Measurements from ENCODE around the gene MAT2A. TPM values are rescaled to one million over a fixed set of nuclear protein-coding genes. Genes with fewer than 3 reads are reported as not detected.

The MAT2A gene
- total RNA-seq, 1 experiment from 2014 or later = 444 TPM

DNA sequence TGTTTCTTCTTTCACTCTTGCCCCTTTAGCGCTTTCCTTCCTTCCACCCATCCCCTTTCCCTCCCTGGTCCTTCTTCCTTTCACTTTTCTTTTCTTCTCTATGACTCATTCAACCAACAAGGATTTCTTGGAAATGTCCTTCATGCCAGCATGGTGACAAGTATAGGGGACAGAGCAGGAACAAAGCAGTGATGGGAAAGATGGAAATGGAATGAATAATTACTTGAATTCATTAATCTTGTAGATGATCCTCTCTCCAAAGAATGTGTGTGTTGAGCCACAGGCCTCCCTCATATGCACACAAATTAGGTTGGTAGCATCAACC is 46.8 kb downstream of the MAT2A start:
- POLR2A ChIA-PET = interaction anchor here (0.8 to 1.2 kb wide), 3 partner anchors 24 to 171 kb away, joined by 3 to 4 read pairs (median 3); partner anchors contain the start of genes C2orf68 and GGCX
- peaks cover 0 to 4% of the 10 kb centered on the region in 2 experiments; a peak in 2 of 4 replicates for H3K36me3 ChIP-seq (ENCODE audit: control insufficient read depth in 1 of 2, insufficient read depth in 2 of 2, low read length in 2 of 2)
- H3K27me3 ChIP-seq (ENCODE audit: insufficient read depth, low read length) = no peaks in the 10 kb centered on the region
- BruUV-seq (replicated peaks) = no TSS peak
- H3K9ac ChIP-seq (ENCODE audit: low read length) = 0 out of 2 replicates have a peak overlapping the region, but pooled peaks have one; percentile 46
- DNase-seq (ENCODE audit: low read depth, low spot score) (no peak), ATAC-seq (peak; percentile 29; the same call in 1 of the 2 replicates)
- H2AFZ ChIP-seq (ENCODE audit: low read depth, low read length, poor library complexity, severe bottlenecking) = no peak overlapping the region
- H3K9me2 ChIP-seq (ENCODE audit: insufficient read depth) = no peaks in the 10 kb centered on the region
- H3K4me1 ChIP-seq (ENCODE audit: control insufficient read depth in 1 of 2, insufficient read depth in 2 of 2, low read length in 2 of 2) = peaks cover 20 to 23% of the 10 kb centered on the region in 2 experiments
- H3K79me2 ChIP-seq (ENCODE audit: insufficient read depth, low read length) = no peaks in the 10 kb centered on the region
- no peaks in the 10 kb centered on the region for H3K9me3 ChIP-seq (ENCODE audit: control insufficient read depth in 1 of 2, insufficient read depth in 1 of 2, low read depth in 1 of 2, low read length in 2 of 2)
- peak overlapping the region; percentile 78 for H3K4me2 ChIP-seq (ENCODE audit: low read length)
- peak; percentile 35; the same call in 1 of the 2 replicates for TF ChIP-seq JUND (IDR thresholded peaks at IDR 0.05)
- TF ChIP-seq, protein P1, sequence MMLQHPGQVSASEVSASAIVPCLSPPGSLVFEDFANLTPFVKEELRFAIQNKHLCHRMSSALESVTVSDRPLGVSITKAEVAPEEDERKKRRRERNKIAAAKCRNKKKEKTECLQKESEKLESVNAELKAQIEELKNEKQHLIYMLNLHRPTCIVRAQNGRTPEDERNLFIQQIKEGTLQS (IDR thresholded peaks at IDR 0.05) = no peak
- H4K20me1 ChIP-seq (ENCODE audit: insufficient read depth) = no peaks in the 10 kb centered on the region
- CTCF ChIA-PET = no interaction called here
- intact Hi-C loops (cut with micrococcal nuclease) = no loop called here
- H3K27ac ChIP-seq (ENCODE audit: low read depth, low read length) = peak overlapping the region; percentile 75
- RAD21 ChIA-PET (ENCODE audit: low non-redundant PET in 1 of 2, low total read pairs in 2 of 2, uncharacterized antibody in 2 of 2, unreplicated experiment in 2 of 2) = no interaction called here
- H3K4me3 ChIP-seq (replicated peaks in 1 of 2; ENCODE audit: low read depth in 1 of 2, low read length in 2 of 2) = 0 out of 4 replicates have a peak overlapping the region, but pooled peaks of 1 of the 2 experiments have one; percentile 27

DNA sequence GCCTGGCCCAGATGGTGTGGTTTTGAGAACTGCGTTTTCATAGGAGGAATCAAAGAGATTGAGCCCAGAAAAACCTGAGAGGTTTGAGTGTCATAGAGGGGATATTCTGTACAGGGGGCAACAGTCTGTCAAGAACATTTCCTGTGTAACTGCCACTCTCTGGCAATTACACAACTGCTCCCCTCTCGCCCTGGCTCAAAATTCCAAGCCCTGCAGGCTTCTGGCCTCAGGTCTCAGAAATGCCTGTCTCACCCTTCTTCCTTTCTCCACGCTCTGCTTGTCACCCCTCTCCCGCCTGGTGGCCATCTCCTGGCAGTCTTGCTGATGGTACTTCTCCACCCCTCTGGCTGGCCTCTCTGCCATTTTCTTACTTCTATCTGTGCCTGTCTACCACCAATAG is 49.3 kb downstream of the MAT2A start:
- no peak overlapping the region for H3K4me2 ChIP-seq (ENCODE audit: low read length)
- no peak for TF ChIP-seq ZFX (IDR thresholded peaks at IDR 0.05)
- no peak for TF ChIP-seq CBX3 (IDR thresholded peaks at IDR 0.05; ENCODE audit: low read depth)
- H3K79me2 ChIP-seq (ENCODE audit: insufficient read depth, low read length) = no peaks in the 10 kb centered on the region
- H3K27ac ChIP-seq (ENCODE audit: low read depth, low read length) = no peak overlapping the region
- H4K20me1 ChIP-seq (ENCODE audit: insufficient read depth) = no peaks in the 10 kb centered on the region
- POLR2A ChIA-PET = no interaction called here
- H2AFZ ChIP-seq (ENCODE audit: low read depth, low read length, poor library complexity, severe bottlenecking) = no peak overlapping the region
- intact Hi-C loops (cut with micrococcal nuclease) = no loop called here
- RAD21 ChIA-PET (ENCODE audit: low non-redundant PET in 1 of 2, low total read pairs in 2 of 2, uncharacterized antibody in 2 of 2, unreplicated experiment in 2 of 2) = no interaction called here
- H3K4me1 ChIP-seq (ENCODE audit: control insufficient read depth in 1 of 2, insufficient read depth in 2 of 2, low read length in 2 of 2) = peaks cover 20 to 32% of the 10 kb centered on the region in 2 experiments
- ATAC-seq (no peak), DNase-seq (ENCODE audit: low read depth, low spot score) (no peak)
- H3K27me3 ChIP-seq (ENCODE audit: insufficient read depth, low read length) = no peaks in the 10 kb centered on the region
- no peaks in the 10 kb centered on the region for H3K9me2 ChIP-seq (ENCODE audit: insufficient read depth)
- H3K4me3 ChIP-seq (replicated peaks in 1 of 2; ENCODE audit: low read depth in 1 of 2, low read length in 2 of 2) = no peak overlapping the region
- no peaks in the 10 kb centered on the region for H3K9me3 ChIP-seq (ENCODE audit: control insufficient read depth in 1 of 2, insufficient read depth in 1 of 2, low read depth in 1 of 2, low read length in 2 of 2)
- H3K9ac ChIP-seq (ENCODE audit: low read length) = no peak overlapping the region
- H3K36me3 ChIP-seq (ENCODE audit: control insufficient read depth in 1 of 2, insufficient read depth in 2 of 2, low read length in 2 of 2) = no peaks in the 10 kb centered on the region
- no TSS peak for BruUV-seq (replicated peaks)
- CTCF ChIA-PET = no interaction called here

Measured in HCT116 (cell line).